NCI-H1436 treated with DMSO at 0.1 percent for 48 hours (cell line): ENCODE measurements around the gene ST6GALNAC3.

Experiments
- DNase-seq: peaks from one replicate; lab custom pipeline; 2025; lab: John Stamatoyannopoulos, UW

ST6GALNAC3 gene

GRCh38 chr1:76583235-76583868 lies 508.8 kb downstream of the ST6GALNAC3 start:
- DNase-seq = no peak

- DNase-seq = no peak
These were observed 509.4 kb downstream of the ST6GALNAC3 start for GRCh38 chr1:76583875-76584477.

DNA sequence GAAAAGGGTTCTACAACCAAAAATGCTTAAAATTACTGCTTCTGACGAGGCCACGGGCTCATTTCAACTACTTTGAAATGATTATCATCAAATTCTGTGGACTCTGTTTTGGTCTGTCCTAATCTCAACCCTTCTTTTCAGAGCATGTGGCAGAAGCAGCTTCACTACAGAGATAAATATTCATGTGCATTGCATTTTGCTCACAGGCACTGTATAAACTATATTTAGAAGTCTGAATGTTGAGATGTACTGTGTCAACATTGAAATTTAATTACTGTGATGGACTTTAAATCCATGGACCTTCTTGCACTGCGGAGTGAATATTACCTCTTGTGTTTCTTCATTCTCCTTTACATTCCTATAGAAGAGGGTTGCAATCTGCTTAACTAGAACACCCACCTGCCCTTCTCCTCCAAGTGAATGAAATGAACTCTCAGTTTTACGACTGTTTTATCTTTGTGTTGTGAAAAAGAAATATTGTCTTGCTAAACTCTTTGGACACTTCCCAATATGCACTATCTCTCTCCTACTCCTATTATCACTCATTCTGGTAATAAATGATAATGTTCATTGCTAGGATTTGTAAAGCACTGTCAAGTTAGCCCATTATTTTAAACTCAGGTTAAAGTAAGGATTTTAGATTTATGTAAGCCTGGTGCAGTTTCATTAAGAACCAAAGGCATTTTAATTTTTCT lies 511.6 kb downstream of the ST6GALNAC3 start:
- DNase-seq = no peak

DNA sequence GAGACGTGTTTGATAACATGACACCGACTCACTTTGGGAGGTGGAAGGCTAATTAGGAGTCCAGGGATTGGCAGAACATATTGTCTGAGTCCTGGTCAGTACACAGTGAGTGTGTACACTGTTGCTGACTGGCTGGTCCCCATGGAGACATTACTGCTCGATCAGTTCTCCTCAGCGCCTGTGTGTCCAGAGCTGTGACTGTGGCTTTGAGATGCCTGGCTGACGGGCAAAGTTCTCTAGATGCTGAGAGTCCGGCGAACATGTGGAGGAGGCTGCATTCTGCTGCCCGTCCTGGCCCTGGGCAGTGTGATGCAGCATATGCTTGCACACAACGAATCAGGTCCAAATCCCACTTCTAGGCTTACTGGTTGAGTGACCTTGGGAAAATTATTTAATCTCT lies 512.7 kb downstream of the ST6GALNAC3 start:
- DNase-seq = no peak

GRCh38 chr1:76591461-76591860 lies 516.9 kb downstream of the ST6GALNAC3 start:
- DNase-seq = no peak

DNA sequence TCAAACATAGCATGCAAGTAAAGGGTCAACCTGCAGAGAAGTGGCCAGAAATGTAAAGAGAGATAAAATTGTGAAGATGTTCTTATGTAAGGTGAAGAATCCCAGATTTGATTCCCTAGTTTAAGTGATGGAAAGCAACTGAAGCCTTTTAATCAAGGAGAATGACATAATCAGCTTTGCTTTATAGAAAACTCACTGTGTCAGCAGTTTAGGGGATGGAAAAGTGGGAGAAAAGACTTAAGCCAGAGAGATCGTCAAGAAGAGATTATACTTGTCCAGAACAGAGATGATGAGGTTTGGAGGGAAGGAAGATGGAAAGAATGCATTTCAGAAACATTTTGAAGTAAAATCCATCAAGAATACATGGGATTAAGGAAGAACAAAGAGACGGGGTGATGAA lies 517.4 kb downstream of the ST6GALNAC3 start:
- DNase-seq = no peak

GRCh38 chr1:76593141-76593540 lies 518.6 kb downstream of the ST6GALNAC3 start:
- no peak for DNase-seq

GRCh38 chr1:76593618-76594017 lies 519.1 kb downstream of the ST6GALNAC3 start:
- DNase-seq = no peak

DNA sequence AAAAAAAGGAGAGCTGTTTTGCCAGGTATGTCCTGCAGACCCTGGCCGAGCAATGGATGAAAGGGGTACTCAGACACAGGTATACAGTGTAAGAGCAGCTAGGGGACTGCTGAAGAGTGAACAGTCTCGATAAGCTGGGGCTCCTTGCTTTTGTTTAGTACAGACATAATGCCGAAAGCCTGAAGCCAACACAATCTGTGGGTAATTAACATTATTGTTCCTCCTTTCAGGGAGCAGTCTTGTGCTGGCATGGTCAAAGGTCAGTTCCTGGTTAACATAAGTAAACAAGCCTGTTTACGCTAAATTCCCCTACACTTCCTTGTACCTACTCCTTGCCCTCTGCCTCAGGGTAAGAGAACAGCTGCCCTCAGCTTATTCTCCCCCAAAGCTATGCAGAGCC lies 520.5 kb downstream of the ST6GALNAC3 start:
- no peak for DNase-seq

GRCh38 chr1:76601465-76601864 lies 526.9 kb downstream of the ST6GALNAC3 start:
- DNase-seq = no peak

- DNase-seq = no peak
These were observed 533.2 kb downstream of the ST6GALNAC3 start for GRCh38 chr1:76607717-76608116.

DNA sequence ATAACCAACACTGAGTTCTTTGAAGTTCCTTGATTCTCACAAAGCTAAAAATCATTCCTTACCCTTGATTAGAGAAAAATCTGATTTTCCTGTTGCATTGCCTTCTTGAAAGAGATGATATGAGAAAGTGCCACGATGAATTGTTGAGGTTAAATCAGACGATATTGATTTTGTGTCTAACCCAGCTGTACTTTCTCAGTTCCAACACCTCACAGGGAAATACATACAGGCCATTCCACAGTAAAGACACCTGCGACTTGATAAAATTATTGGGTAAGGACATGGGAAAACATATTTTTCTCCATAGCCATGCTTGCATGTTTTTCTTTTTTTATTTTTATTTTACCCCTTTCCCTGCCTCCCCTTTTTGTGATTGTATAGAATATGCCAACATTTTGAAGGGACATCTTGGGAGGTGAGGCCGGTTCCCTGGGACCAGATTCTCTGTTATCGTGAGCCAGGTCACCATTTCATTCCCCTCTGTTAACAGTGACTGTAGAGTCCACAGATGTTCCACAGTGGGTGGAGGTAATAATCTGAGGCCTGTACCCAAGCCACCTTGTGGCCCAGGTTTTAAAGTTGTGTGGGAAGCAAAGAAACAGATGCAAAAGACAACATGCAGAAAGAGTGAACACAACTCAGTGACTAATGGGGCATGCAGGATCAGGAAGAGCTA lies 537.4 kb downstream of the ST6GALNAC3 start:
- DNase-seq = no peak

DNA sequence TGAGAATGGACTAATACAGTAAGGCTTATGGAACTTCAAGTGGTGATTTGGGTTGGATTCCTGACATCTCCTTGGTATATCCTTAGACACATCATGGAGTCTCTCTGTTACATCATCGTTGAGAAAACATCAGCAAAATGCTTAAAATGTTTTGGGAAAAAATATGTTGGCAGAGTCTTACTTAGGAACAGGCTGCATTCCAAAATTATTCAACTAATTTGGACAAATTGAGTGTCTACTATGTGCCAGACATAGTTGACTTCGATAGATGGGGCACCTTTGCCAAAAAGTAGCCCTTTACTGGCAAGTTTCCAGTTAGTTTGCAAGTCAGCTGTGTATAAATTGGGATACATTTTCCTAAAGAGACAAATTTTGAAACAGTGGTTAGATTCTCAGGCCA lies 539.3 kb downstream of the ST6GALNAC3 start:
- DNase-seq = no peak

DNA sequence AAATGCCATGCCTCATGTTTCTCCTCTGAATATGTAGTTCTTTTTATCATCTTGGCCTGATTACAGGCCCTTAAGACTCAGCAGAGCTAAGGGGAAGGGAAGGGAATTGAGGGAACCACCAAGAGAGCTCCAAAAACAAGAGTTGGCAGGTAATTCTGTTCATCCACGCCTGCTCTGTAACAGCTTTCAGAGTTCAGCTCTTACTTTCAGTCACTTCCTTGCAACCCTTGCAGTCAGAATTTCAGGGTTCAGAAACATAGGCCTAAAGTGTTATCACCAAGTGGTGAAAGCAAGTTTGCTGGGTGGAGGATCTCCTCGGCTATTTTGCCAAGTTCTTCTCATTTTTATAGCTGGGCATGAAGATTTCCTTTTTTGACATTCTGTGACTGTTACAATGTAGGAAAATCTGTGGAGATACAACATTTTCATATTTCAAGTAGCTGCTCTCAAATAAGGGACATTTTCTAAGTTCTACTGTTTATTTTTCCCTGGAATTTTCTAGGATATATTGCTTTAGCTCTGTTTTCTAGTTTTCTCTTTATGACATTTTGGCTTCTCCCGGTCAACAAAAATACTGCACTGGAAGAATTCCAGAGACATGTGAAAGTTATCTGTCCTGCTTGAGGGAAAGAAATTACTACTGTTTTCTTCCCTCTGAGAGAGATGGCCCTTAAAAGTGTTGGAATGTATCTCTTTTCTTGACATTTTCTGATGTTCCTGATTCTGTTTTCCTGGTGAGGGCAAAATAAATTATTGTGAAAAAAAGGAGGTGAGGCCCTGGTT lies 540.9 kb downstream of the ST6GALNAC3 start:
- no peak for DNase-seq

DNA sequence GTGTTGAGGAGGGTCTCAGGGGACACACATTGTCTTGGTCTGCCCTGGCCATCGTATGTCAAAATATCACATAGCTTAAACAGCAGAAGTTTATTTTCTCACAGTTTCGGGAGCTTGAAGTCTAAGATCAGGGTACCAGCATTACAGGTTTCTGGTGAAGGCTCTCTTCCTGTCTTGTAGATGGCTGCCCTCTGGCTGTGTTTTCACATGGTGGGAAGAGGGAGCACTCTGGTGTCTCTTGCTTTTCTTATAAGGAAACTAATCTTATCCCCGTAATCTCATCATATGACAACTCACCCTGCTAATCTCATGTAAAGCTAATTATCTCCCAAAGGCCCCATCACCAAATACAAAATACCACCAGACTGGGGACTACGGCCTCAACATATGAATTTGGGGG lies 545.8 kb downstream of the ST6GALNAC3 start:
- no peak for DNase-seq

DNA sequence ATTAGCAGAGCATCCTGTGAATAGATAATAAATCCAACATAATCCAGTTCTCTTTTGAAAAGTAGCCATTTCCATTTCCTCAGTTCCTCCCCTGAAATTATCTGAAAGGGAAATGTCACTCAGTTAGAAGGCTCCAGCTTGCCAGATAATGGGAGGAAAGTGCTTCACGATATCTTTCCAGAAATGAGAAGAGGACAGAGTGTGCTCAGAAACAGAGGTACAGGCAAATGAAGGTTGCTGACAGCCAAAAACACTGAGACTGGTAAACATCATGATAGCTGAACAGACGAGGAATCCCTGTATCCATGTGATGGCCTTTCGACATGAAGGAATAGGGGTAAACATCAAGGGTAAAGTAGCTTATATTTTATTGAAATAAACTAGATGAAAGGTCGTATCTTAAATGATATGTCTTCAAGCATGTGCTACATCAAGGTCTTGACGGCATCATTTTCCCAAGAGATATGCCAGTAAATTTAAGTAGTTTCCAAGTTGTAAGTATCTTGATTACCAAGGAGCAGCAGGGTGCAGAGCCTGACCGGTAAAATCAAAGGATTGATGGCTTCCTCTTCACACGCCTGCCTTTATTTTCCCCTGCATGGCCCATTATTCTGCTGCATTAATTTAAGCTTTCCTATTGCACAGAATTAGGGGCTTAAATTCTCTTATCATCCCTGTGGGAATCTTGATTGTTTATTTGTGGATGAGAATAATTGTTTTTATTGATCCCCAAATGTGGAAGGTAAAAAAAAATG lies 548.4 kb downstream of the ST6GALNAC3 start:
- DNase-seq = no peak

DNA sequence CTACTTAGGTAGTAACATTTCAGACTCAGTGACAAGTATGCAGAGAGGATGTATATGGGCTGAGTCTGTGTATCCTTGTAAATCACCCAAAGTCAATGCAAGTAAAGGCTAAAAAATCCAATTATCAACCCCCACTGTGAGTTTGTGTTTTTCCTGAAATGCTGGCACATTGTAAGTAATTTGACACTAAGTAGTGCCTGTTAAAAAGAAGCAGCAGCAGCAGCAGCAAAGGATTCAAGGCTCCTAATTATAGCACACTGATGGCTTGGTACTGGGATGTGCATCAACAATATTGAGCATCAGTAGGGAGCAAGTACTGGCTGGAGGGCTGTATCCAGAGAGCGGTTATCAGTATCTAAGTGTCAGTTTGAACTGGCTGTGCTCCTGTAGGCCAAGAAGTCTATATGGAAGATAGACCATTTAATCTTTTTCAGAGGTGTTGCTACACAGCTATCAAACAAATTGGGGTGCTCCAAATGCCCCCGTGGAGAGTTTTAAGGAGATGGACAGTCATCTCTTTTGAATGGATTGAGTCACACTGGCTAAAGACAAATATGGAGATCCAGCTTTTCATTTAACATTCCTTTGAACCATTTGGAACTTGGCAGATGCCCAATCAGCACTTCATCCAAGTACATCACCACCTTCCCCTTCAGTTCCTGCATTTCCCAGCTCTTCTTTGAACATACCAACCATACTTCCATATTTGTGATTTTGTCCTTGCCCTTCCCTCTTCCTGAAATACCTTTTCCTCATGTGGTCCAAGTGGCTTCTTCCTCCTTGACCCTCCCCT lies 551.5 kb downstream of the ST6GALNAC3 start:
- no peak for DNase-seq

- no peak for DNase-seq
These were observed 553.0 kb downstream of the ST6GALNAC3 start for GRCh38 chr1:76627498-76627897.

DNA sequence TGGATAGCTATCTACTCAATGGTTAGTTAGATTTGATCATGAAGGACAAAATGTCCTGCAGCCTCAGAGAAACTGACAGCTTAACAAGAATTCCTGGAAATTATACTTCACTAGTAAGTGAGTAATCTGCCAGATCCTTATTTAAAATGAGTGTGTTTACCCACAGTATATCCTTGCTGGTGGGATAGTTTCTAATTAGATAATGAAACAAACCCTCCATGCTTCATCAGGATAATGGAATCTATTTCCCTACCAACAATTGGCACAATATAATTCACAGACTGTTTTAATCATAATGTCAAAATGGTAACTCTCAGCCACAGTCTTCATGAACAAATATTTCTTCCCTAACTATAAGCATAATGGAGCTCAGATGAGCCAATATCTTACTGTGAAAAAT lies 553.4 kb downstream of the ST6GALNAC3 start:
- no peak for DNase-seq

GRCh38 chr1:76632136-76632535 lies 557.6 kb downstream of the ST6GALNAC3 start:
- no peak for DNase-seq

DNA sequence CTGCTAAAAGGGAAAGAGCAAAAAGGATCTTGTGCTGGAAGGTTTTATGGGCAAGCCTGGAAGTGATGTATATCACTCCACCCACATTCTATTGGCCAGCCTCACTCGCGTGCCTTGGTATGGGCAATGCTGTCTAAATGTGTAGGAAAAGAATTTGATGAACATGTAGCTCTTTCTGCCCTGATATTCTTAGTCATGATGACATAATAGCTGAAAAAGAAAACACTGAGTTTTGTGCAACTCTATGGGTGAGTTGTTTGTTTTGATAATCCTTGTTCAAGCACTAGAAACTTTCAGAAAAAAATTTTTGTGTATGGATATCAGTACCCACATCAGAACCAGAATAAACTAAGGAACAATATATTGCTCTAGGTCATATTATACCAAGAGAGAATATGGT lies 561.2 kb downstream of the ST6GALNAC3 start:
- no peak for DNase-seq
